Activated T-cell treated with anti-CD3 and anti-CD28 coated beads for 48 hours (primary cell): ENCODE measurements around the gene HOXA11.

Experiments
- DNase-seq: peaks from one replicate; pipeline ENCODE4 v3.0.0-alpha.2; 2020; ENCODE audit warnings: low read depth

HOXA11 gene

DNA sequence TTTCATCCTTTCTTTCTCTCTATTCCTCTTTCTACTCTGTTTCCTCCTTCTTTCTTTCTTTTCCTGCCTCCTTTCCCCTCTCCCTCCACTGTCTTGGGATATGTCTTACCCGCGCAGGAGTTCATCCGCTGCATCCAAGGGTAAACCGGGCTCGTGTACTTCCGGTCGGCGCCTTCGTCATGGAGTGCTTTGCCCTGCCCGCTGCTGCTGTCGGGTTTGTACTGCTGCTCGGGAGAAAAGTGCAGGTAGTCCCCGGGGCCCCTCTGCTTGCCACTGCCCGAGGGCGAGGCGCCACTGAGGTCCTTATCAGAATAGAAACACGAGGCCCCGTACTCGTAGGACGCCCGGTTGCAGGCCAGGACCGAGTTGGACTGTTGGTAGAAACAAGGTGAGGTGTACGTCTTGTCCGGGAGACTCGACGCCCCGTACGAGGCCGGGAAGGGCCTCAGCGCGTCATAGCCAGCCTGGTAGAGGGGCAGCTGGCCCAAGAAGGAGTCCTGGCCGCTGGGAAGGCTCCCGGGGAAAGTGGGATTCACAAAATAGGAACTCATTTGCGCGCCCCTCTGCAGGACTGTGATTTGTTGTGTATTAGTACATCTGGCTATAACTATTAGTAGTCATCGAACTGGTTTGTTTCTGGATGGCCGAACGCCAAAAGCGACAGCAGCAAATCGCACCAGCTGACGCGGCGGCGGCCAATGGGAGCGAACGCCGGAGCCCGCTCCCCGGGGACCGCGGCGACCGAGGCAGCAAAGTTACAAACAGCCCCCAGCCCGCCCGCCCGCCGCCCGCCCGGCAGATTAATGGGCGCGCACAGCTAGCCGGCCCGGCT, 37.6 kb downstream of the HOXA11 start, which contains the start of gene HOXA6:
Gene HOXA6 (minus strand): TSS at position 576 of the 832 bp plus-strand sequence. CDS start 25 bp downstream, at position 551.
- no peak for DNase-seq

DNA sequence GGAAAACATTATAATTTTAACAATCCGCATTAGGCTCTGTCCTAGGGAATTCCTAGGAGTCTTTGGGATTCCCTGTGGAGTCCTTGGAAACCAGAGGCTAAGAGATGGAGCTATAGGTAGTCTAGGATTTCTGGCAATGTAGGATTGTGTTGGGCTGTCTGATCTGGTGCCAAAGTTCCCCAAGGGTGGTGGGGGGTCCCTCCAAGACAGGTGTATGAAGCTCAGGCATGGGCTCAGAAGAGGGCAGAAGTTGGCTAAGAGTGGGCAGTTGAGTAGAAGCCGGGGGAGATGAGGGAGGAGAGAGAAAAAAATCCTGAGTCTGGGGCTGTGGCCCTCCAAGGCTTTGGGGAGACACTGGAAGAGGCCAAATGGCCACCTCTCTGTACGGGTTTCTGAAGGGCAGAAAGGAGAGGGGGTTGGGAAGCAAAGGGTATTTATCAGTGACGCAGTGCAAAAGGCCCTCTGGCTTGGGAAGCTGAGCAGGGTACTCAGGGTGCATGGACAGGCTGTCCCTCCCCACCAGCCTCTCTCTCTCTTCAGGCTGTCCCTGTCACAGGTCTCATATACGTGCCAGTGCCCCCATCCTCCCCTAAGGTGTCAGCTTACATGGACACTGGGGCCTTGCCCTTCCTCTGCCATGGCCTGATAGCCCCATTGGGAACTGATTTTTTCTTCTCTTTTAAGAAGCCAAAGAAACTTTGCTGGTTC, 38.4 kb downstream of the HOXA11 start:
- DNase-seq: no peak

DNA sequence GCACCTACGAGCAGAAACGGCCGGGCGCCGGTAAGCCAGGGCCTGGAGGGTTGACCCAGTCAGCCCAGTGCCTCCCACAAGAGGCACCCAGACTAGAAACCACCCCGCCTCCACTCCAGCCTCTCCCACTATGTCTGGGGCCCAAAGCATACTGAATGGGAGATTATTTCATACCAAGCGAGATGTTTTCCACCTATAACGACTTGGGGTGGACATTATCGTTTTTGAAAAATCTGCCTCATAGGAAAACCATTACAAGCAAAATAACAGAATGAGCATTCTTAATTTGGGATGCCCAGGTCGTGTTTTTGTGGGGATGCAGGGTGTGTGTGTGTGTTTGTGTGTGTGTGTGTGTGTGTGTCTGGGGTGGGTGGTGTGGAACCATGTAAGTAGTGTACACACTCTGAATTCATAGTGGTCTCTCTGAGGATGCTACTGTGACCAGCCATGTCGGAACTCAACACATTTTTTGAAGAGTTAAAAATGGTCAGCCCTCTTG, 39.1 kb downstream of the HOXA11 start:
- no peak for DNase-seq

DNA sequence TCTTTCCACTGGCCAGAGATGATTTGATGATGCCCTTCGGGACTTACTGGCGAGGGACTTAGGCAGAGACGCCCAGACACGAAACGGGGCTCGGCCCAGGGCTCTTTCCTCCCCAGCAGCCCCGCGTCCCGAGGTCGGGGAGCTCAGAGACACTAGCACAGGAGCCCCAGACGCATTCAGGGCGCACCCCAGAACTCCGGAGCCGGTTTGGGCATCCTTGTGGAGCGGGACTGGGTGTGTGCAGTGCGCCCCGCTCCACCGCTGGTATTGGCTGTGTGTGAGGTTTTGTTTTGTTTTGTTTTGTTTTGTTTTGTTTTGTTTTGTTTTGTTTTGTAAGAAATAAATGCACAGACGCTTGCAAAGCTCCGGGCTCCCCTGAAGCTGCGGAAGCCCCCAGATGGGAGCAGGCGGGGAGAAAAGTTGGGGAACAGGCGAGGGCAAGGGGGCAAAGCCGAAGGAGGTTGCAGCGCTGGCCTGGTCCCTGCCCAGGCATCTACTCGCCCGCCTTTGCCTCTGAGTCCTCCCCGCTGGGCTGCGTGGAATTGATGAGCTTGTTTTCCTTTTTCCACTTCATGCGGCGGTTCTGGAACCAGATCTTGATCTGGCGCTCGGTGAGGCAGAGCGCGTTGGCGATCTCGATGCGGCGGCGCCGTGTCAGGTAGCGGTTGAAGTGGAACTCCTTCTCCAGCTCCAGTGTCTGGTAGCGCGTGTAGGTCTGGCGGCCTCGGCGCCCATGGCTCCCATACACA, 39.7 kb downstream of the HOXA11 start:
- no peak for DNase-seq

DNA sequence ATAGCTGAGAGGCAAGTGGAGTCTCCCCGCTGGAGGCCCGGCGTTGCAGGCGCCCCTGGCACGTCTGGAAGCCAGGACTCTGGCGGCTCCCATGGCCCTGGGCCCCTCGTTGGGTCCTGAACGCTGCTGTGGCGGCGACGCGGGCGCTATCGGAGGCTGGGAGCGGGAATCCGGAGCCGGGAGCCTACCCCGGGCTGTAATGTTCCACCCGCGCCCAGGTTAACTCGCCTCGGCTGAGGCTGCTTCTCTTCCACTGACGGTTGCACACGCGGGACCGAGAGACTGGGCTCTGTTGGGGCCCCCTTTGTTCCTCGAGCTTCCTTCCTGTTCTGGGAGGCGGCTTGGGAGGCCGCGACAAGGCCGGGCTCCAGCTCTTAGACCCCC, 40.3 kb downstream of the HOXA11 start:
- no peak for DNase-seq

DNA sequence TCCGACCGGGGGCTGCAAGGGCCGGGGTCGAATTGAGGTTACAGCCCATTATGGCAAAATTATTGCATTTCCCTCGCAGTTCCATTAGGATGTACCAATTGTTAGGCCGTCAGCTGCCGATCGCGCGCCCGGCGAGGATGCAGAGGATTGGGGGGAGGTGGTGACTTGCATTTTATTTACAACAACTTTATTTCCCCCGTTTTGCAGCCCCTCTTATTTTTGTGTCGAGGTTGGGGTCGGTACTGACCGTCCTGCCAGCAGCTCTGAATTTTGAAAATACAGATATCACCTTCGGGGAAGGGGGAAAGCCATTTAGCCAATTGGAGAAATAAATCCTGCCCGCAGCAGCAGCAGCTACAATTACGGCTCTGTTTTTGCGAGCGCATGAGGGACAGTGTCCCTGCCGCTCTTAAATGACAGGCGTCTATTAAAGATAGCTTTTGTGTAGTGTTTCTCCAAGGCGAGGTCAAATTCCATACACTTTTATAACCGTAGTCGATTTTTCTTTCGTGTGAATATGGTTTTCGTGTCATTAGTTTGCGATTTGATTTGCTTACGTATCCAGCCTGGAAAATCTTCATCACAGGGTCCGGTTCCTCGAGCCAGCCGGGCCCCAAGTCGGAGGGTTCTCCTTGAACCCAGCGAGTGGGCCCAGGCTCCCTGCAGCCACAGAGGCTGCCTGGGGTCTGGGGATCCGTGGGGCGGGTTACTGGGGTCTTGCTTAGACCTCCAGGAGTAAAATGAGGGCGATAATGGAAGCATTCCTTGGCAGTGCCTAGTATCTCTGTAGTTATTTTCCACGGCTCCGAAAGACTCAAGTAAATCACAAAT, 40.9 kb downstream of the HOXA11 start:
- no peak for DNase-seq

DNA sequence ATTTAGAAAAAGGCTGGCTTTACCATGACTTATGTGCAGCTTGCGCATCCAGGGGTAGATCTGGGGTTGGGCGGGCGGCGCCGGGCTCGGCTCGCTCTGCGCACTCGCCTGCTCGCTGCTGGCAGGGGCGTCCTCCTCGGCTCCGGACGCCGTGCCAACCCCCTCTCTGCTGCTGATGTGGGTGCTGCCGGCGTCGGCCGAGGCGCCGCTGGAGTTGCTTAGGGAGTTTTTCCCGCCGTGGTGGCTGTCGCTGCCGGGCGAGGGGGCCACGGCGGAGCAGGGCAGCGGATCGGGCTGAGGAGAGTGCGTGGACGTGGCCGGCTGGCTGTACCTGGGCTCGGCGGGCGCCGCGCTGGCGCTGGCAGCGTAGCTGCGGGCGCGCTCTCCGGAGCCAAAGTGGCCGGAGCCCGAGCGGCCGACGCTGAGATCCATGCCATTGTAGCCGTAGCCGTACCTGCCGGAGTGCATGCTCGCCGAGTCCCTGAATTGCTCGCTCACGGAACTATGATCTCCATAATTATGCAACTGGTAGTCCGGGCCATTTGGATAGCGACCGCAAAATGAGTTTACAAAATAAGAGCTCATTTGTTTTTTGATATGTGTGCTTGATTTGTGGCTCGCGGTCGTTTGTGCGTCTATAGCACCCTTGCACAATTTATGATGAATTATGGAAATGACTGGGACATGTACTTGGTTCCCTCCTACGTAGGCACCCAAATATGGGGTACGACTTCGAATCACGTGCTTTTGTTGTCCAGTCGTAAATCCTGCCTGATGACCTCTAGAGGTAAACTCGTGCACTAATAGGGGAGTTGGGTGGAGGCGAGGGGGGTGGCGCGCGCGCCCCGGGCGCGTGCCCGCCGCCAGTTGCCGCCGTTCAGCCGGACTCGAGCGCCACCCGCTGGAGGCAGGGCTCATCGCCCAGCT, 41.7 kb downstream of the HOXA11 start, which contains the start of gene HOXA5:
Gene HOXA5 (minus strand): TSS at position 659 of the 927 bp plus-strand sequence. CDS start 74 bp downstream, at position 585.
- no peak for DNase-seq

DNA sequence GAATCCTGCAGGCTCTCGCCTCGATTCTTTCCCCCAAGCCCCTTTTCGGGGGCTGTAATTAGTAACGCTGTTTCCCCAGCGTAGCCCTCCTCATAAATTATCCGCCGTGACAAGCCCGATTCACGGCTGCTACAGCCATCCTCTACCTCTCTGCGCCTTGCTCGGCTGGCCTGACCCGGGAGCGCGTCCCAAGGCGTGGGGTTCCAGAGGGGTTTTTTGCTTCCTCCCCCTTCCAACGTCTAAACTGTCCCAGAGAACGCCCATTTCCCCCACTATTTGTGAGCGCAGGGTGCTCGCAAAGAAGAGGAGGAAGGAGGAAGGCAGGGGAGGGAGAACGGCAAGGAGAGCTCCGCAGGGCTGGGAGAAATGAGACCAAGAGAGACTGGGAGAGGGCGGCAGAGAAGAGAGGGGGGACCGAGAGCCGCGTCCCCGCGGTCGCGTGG, 42.4 kb downstream of the HOXA11 start:
- no peak for DNase-seq

DNA sequence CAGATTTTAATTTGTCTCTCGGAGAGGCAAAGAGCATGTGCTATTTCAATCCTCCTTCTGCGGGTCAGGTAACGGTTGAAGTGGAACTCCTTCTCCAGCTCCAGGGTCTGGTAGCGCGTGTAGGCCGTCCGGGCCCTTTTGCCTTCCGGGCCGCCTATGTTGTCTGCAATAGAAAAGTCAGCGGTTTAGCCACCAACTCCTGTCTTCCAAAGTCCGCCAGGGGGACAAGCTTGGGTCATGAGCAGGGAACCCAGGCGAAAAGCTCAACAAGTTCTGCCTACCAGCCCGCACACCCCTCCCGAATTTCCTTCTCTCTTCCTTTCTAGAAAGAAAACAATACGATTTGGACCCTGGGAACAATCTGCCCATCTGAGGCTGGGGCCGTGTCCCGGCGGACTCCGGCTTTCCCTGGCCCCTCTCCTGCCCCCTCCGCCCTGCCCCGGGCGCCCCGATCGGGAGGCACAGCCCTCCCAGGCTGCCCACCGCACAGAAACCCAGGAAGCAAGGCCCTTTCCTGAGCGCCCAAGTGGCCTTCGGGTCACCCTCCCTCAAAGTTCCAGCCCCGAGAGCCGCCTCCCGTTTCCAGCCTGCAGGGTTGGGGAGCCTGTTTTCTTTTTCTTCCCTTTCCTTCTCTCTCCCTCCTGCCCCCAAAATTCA, 43.0 kb downstream of the HOXA11 start:
- DNase-seq: no peak

DNA sequence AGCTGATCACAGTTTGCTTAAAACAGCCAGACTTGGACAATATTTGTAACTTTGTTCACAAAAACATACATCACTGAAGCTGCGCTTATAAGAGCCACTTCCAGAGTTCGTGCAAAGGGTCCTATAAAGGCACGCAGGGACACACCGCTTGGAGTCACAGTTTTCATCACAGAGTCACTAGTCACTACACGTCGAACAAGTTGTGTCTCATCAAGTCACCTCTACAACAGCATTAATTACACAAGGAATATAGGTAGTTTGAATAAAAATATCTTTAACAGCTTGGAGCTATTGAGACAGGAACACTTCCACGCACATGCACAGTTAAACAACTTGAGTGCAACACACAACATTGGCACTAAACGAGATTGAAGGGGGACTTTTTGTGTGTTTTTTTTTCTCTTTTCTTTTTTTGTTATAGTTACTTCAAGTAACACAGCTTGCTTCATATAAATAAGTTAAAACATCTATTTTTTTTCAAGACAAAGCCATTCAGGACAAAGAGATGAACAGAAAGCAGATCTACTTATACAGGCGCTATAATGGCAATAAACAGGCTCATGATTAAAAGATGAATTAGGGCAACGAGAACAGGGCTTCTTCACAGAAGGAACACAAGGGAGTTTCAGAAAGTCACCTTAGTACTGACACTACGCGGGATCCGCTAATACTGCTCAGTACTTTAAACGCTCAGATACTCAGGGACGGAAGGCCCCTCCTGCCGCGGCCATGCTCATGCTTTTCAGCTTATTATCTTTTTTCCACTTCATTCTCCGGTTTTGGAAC, 43.7 kb downstream of the HOXA11 start:
- DNase-seq: no peak

DNA sequence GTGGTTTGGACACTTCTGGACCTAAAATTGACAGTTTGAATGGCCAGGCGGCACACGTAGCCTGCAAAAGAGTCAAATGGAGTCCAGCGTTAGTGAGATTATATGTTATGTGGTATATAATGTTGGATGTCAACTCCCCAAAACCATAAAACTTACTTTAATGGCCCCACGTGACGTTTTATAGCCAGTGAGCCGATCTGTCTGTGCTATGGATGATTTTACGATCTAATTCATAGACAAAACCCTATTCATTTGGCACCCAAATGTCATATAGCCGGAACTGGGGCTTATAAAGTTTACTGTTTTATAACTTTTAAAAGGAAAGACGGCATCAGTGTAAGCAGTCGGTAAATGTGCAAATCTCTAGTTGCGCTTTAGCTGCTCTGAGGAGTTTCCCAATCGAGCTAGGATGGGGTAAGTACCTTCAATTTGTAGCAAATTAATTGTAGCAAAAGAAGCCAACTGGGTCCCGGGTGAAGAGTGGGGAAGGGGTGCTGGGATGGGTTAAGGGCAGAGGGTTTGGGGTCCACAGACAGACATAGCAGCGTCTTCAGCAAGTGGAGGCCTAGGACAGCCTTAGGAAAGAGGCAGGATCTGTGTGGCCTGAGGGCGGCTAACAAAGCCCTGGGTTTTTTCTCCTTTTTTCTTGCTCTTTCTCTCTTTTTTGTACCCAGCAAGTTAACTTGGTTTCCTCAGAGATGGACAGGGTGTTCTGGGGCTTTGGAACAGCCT, 44.7 kb downstream of the HOXA11 start:
- no peak for DNase-seq

DNA sequence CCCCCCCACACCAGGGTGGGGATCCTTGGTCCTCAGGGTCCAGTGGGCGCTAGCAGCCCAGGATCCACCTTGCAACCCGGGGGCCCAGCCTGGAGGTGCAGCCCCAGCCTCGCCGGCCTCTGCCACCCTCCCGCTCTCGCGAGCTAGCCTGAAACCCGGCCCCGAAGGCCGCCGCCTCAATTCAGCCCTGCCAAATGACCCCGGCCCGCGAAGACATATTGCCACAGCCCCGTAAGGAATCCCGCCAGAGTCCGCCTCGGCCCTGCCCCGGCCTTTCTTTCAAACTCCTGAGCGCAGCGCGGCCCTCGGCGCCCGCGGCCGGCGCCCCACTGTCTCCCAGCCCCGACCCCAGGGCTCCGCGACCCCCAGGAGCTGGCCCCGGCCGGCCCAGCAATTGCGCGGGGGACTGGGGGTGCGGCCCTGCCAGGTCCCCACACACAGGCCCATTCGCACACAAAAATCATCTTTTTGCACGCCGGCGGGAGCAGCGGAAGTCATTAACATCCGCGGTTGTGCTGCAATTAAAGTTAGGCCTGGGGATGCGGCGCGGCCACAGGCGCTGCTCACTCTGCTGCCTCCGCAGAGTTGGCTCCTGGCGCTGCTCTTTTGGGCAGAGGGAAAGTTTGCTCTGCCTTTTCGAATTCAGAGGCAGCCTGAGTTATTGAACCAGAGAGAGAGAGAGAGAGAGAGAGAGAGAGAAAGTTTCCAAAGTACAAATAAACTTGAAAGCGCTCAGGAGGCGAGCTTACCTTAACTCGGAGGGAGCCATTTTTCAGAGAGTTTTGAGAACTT, 45.5 kb downstream of the HOXA11 start:
- no peak for DNase-seq

DNA sequence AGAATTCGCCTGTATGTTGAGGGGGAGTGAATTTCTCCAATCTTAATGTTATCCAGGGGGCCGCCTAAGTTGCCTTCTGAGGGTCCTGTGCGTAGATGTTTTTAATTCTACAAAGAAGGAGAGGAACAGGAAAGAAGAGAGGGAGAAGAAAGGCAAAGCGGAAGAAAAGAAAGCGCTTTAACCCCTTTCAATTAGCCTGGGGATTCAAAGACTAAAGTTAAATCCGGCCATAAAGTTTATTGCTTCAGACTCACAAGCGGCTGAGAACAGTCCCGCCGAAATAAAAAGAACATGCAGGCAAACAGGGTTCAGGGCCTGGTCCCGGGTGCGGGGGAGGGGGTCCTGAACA, 46.1 kb downstream of the HOXA11 start:
- DNase-seq: no peak

DNA sequence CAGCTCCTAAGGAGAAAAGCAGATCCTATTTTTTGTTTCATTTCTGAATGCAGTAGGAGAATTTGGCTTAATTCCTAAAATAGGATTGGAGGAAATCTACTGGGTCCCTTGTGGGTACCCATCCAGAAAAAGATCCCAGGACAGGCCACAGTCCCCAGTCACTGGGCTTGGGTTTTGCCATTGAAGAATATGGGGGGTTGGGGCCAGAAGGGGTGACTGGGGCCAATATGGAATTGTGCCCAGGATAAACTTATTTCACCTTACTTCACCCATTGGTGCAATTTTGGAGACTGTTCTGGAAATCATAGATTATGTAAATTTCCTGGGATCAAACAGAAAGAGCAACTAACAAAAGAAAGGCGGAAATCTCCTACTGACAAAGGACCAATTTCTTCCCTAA, 46.6 kb downstream of the HOXA11 start:
- no peak for DNase-seq

DNA sequence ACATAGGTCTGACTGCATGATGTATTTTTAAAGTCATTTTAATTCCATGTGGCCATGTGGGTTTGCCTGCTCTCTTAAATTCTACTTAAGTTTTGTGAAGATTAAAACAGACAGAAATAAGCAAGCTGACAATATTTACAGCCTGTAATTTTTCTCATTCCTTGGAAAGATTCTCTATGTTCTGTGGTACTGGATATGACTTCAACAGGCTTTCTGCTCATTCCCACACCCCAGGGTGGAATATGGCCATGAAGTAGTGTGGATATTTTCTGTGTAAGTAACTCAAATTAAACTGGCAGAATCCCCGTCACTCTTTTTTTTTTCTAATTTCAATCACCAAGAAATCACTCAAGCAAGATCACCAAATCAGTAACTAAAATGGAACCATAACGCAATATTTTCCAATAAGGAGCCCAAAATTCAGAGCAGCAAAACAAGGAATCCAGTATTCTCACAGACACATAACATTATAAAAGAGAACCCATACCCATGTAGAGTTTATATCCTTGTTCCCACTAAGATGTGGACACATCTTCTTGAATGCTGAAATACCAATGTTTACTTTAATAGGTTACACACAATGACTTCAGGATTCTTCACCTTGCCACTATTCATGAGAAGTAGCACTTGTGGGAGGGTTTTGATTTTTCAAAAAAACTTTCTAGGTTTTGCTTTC, 47.3 kb downstream of the HOXA11 start:
- no peak for DNase-seq

DNA sequence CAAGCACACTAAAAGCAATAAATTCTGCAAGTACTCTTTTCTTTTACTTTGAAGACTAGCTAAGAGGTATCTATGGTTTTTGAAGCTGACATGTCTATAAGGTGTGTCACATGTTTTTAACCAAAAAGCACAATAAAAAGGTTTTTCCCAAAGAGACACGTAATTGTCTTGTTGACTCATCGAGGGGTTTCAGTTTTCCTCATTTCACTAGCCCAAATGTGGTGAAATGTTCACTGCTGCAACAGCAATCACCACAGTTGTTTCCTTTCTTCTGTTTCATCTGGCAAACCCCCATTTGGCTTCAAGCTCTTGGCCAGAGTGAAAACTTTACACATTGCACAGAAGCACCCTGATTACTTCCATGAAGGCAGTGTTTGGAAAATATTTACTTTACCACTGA, 50.6 kb downstream of the HOXA11 start:
- DNase-seq: no peak
